SK-N-SH treated with all-trans-retinoic acid at 6 μM for 48 hours (cell line): Measurements from ENCODE around the gene TET3.

Experiments
- ATAC-seq: fragments of 200-7000 bp; cut with Tn5 transposase; 3 replicates; pipeline ENCODE4 v1.9.1; 2020; ENCODE audit warnings: mild to moderate bottlenecking, moderate library complexity
- ARNTL ChIP-seq: fragments of 450-650 bp; formaldehyde crosslinking; IDR thresholded peaks from 2 replicates; pipeline ENCODE4 v1.5.0; 2020; ENCODE audit warnings: low read depth, mild to moderate bottlenecking, moderate library complexity, borderline replicate concordance
- BACH2 ChIP-seq: fragments of 250-450 bp; sonication (Bioruptor Pico); IDR thresholded peaks from 2 replicates; pipeline ENCODE4 v1.9.0; 2021; ENCODE audit warnings: mild to moderate bottlenecking, borderline replicate concordance
- CSDC2 ChIP-seq: fragments of 250-450 bp; sonication (Bioruptor Pico); IDR thresholded peaks from 2 replicates; pipeline ENCODE4 v1.5.0; 2020; ENCODE audit warnings: mild to moderate bottlenecking, moderate library complexity
- ESRRG ChIP-seq: fragments of 250-450 bp; sonication (Bioruptor Pico); IDR thresholded peaks from 2 replicates; pipeline ENCODE4 v1.6.1; 2021; ENCODE audit warnings: mild to moderate bottlenecking
- OSR1 ChIP-seq: fragments of 250-450 bp; sonication (Bioruptor Pico); IDR thresholded peaks from 2 replicates; pipeline ENCODE4 v1.8.0; 2022; ENCODE audit warnings: moderate library complexity, mild to moderate bottlenecking, inconsistent platforms
- PPARA ChIP-seq: fragments of 250-450 bp; sonication (Bioruptor Pico); IDR thresholded peaks from 2 replicates; pipeline ENCODE4 v1.5.0; 2020; ENCODE audit warnings: mild to moderate bottlenecking, borderline replicate concordance
- RARB ChIP-seq: fragments of 250-450 bp; sonication (Bioruptor Pico); IDR thresholded peaks from 2 replicates; pipeline ENCODE4 v1.8.0; 2021; ENCODE audit warnings: mild to moderate bottlenecking, moderate library complexity
- SNAI2 ChIP-seq: fragments of 250-450 bp; sonication (Bioruptor Pico); IDR thresholded peaks from 2 replicates; pipeline ENCODE4 v1.5.0; 2020; ENCODE audit warnings: mild to moderate bottlenecking, moderate library complexity
- TCF4 ChIP-seq: fragments of 250-450 bp; sonication (Bioruptor Pico); IDR thresholded peaks from 2 replicates; pipeline ENCODE4 v1.8.0; 2021; ENCODE audit warnings: mild to moderate bottlenecking, moderate library complexity, borderline replicate concordance
- ZC3H10 ChIP-seq: fragments of 250-450 bp; sonication (Bioruptor Pico); IDR thresholded peaks from 2 replicates; pipeline ENCODE4 v1.5.1; 2021; ENCODE audit warnings: mild to moderate bottlenecking, moderate library complexity
- ZFP3 ChIP-seq: fragments of 250-450 bp; sonication (Bioruptor Pico); IDR thresholded peaks from 2 replicates; pipeline ENCODE4 v1.5.0; 2020; ENCODE audit warnings: mild to moderate bottlenecking, moderate library complexity
- ZFP30 ChIP-seq: fragments of 450-650 bp; formaldehyde crosslinking; IDR thresholded peaks from 2 replicates; pipeline ENCODE4 v1.5.0; 2022; ENCODE audit warnings: mild to moderate bottlenecking, moderate library complexity
- ZNF565 ChIP-seq: fragments of 450-650 bp; formaldehyde crosslinking; conservative IDR thresholded peaks from 2 replicates; pipeline ENCODE4 v1.5.0; 2020; ENCODE audit warnings: low read depth, mild to moderate bottlenecking, moderate library complexity
- ZNF70 ChIP-seq: fragments of 450-650 bp; formaldehyde crosslinking; IDR thresholded peaks from 2 replicates; pipeline ENCODE4 v1.5.0; 2020; ENCODE audit warnings: mild to moderate bottlenecking, moderate library complexity
- TF ChIP-seq, protein P1 (sequence below): fragments of 250-450 bp; sonication (Bioruptor Pico); IDR thresholded peaks from 2 replicates; pipeline ENCODE4 v1.8.0; 2020; ENCODE audit warnings: mild to moderate bottlenecking, moderate library complexity, borderline replicate concordance
- TF ChIP-seq, protein P2 (sequence below): fragments of 250-450 bp; sonication (Bioruptor Pico); IDR thresholded peaks from 2 replicates; pipeline ENCODE4 v1.5.1; 2020; ENCODE audit warnings: low read depth, mild to moderate bottlenecking, moderate library complexity
- TF ChIP-seq, protein P3 (sequence below): fragments of 250-450 bp; sonication (Bioruptor Pico); IDR thresholded peaks from 2 replicates; pipeline ENCODE4 v1.8.0; 2021; ENCODE audit warnings: low read depth, mild to moderate bottlenecking, moderate library complexity, borderline replicate concordance
- TF ChIP-seq, protein P4 (sequence below): fragments of 250-450 bp; sonication (Bioruptor Pico); IDR thresholded peaks from 2 replicates; pipeline ENCODE4 v1.5.0; 2020; ENCODE audit warnings: mild to moderate bottlenecking, moderate library complexity

The TET3 gene

DNA sequence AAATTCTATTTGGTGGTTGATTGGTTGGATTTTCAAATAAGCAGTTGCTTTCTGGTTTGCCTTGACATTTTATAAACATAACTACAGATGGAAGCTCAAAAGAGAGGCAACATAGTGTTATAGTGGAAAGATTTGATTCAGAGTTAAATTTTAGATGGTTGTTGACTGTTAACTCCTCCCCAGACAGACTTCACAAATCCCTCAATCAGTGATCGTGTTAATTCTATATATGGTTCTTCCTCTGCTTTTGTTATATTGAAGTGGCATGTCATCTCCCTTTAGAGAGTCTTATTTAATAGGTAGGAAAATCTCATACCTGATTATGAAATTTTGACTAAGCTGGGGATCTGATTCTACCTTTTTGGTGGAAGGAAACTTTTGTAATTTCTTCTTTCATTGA, 38.5 kb upstream of the TET3 start:
- ATAC-seq, result no peak
- TF ChIP-seq PPARA (CRISPR knock-in tag), result no peak
- TF ChIP-seq CSDC2 (CRISPR knock-in tag), result no peak
- no peak for TF ChIP-seq ZC3H10
- TF ChIP-seq ZFP30 (CRISPR knock-in tag), result no peak
- TF ChIP-seq ZFP3 (CRISPR knock-in tag), result no peak

DNA sequence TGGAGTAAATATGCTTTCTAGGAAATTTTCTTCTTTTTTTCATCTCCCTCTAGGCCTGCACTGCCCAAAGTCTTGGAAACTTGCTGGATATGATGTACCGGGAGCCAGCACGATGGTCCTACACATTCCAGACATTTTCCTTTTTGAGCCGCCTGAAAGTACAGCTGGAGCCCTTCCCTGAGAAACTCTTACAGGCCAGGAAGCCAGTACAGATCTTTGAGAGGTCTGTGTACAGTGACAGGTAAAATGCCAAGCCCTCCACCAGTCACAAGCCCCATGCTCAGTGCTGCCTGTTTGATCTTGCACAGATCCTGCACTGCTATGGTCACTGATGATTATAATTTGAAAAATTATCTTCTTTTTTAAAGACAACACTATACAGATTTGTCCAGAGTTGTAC, 38.0 kb upstream of the TET3 start:
- ATAC-seq, result no peak
- TF ChIP-seq RARB (CRISPR knock-in tag) (no peak), OSR1 (CRISPR knock-in tag) (no peak), CSDC2 (CRISPR knock-in tag) (no peak), SNAI2 (CRISPR knock-in tag) (no peak), BACH2 (no peak), ZNF565 (CRISPR knock-in tag) (no peak), PPARA (CRISPR knock-in tag) (no peak)

DNA sequence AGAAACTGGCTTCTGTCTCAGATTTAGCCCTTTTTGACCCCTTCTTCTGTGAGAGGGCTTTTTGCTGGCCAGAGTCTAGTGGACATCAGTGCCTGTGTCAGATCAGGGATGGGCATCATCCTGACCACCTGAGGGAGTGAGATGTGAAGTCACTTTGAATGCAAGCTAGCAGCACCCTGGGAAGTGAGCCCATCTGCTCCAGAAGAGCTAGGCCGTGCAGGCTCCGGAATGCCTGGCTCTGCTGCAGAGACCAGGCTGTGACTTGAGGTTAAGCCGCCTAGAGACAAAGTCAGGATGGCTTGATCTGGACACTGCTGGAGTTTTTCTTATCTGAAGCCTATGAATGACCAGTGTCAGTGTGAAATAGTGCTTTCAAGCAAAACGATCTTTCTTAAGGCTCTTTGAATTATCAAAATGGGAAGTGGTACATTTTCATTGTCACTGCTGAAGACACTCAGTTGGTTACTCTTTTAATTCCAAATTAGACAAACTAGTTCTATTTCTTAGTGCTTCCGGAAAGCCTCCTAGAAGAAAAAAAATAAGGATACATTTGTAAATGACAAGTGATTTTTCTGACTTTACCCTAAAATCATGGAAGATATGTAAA, 37.2 kb upstream of the TET3 start:
- ATAC-seq, result no peak
- no peak for TF ChIP-seq PPARA (CRISPR knock-in tag)
- TF ChIP-seq ZFP30 (CRISPR knock-in tag), result no peak
- no peak for TF ChIP-seq CSDC2 (CRISPR knock-in tag)
- TF ChIP-seq RARB (CRISPR knock-in tag), result no peak
- TF ChIP-seq, protein P1, sequence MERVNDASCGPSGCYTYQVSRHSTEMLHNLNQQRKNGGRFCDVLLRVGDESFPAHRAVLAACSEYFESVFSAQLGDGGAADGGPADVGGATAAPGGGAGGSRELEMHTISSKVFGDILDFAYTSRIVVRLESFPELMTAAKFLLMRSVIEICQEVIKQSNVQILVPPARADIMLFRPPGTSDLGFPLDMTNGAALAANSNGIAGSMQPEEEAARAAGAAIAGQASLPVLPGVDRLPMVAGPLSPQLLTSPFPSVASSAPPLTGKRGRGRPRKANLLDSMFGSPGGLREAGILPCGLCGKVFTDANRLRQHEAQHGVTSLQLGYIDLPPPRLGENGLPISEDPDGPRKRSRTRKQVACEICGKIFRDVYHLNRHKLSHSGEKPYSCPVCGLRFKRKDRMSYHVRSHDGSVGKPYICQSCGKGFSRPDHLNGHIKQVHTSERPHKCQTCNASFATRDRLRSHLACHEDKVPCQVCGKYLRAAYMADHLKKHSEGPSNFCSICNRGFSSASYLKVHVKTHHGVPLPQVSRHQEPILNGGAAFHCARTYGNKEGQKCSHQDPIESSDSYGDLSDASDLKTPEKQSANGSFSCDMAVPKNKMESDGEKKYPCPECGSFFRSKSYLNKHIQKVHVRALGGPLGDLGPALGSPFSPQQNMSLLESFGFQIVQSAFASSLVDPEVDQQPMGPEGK (CRISPR knock-in tag), result no peak
- TF ChIP-seq ARNTL, result no peak
- TF ChIP-seq BACH2, result no peak
- TF ChIP-seq, protein P2, sequence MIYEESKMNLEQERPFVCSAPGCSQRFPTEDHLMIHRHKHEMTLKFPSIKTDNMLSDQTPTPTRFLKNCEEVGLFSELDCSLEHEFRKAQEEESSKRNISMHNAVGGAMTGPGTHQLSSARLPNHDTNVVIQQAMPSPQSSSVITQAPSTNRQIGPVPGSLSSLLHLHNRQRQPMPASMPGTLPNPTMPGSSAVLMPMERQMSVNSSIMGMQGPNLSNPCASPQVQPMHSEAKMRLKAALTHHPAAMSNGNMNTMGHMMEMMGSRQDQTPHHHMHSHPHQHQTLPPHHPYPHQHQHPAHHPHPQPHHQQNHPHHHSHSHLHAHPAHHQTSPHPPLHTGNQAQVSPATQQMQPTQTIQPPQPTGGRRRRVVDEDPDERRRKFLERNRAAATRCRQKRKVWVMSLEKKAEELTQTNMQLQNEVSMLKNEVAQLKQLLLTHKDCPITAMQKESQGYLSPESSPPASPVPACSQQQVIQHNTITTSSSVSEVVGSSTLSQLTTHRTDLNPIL (CRISPR knock-in tag), result no peak
- TF ChIP-seq TCF4 (CRISPR knock-in tag), result no peak
- TF ChIP-seq ESRRG (CRISPR knock-in tag), result no peak
- TF ChIP-seq, protein P3, sequence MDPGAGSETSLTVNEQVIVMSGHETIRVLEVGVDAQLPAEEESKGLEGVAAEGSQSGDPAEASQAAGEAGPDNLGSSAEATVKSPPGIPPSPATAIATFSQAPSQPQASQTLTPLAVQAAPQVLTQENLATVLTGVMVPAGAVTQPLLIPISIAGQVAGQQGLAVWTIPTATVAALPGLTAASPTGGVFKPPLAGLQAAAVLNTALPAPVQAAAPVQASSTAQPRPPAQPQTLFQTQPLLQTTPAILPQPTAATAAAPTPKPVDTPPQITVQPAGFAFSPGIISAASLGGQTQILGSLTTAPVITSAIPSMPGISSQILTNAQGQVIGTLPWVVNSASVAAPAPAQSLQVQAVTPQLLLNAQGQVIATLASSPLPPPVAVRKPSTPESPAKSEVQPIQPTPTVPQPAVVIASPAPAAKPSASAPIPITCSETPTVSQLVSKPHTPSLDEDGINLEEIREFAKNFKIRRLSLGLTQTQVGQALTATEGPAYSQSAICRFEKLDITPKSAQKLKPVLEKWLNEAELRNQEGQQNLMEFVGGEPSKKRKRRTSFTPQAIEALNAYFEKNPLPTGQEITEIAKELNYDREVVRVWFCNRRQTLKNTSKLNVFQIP, result no peak
- TF ChIP-seq, protein P4, sequence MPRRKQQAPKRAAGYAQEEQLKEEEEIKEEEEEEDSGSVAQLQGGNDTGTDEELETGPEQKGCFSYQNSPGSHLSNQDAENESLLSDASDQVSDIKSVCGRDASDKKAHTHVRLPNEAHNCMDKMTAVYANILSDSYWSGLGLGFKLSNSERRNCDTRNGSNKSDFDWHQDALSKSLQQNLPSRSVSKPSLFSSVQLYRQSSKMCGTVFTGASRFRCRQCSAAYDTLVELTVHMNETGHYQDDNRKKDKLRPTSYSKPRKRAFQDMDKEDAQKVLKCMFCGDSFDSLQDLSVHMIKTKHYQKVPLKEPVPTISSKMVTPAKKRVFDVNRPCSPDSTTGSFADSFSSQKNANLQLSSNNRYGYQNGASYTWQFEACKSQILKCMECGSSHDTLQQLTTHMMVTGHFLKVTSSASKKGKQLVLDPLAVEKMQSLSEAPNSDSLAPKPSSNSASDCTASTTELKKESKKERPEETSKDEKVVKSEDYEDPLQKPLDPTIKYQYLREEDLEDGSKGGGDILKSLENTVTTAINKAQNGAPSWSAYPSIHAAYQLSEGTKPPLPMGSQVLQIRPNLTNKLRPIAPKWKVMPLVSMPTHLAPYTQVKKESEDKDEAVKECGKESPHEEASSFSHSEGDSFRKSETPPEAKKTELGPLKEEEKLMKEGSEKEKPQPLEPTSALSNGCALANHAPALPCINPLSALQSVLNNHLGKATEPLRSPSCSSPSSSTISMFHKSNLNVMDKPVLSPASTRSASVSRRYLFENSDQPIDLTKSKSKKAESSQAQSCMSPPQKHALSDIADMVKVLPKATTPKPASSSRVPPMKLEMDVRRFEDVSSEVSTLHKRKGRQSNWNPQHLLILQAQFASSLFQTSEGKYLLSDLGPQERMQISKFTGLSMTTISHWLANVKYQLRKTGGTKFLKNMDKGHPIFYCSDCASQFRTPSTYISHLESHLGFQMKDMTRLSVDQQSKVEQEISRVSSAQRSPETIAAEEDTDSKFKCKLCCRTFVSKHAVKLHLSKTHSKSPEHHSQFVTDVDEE, result no peak

DNA sequence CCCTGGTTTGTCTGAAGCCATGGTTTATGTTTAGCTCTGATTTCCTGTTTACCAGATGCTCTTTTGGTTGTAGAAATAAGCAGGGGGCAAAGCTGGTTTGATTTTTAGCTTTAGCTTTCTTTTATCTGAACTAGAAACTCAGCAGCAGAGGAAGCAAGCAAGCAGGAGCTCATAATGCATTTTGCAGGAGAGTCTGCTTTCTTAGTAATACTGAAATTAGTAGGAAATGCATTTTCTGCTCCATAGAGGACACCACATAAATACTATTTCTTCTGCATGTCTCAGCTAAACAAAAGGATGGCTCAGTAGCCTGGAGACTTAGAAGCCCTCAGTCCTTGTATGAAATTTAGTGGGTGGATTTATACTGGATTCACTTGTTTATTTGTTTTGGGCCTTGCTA, 34.9 kb upstream of the TET3 start:
- TF ChIP-seq, protein P3, result no peak
- TF ChIP-seq TCF4 (CRISPR knock-in tag), result no peak
- TF ChIP-seq ZNF70 (CRISPR knock-in tag), result no peak
- ATAC-seq, result no peak
